Tibial nerve (tissue), 4 donors: ENCODE measurements around the gene INPP4B. TPM values are rescaled to one million over a fixed set of nuclear protein-coding genes. Genes with fewer than 3 reads are reported as not detected.

Experiments used
- DNase-seq, 2 donors: peaks; one replicate each; pipeline ENCODE4 v3.0.0-alpha.2; 2019; ENCODE audit warnings: low spot score in 2 of 2
- H3K27ac ChIP-seq, 4 donors: fragments of 200-600 bp; sonication (generic) in 3 of 4; one replicate each; pipeline ENCODE4 v1.5.1; 2017 to 2019; ENCODE audit warnings: mild to moderate bottlenecking in 1 of 4
- H3K27me3 ChIP-seq, 2 donors: fragments of 200-600 bp; sonication (generic) in 1 of 2; one replicate each; pipeline versions ENCODE4 v1.5.1 to v1.6.0; 2017 to 2019
- H3K36me3 ChIP-seq, 3 donors: fragments of 200-600 bp; sonication (generic); one replicate each; pipeline ENCODE4 v1.5.1; 2018 to 2019
- H3K4me1 ChIP-seq, 4 donors: fragments of 200-600 bp; sonication (generic) in 3 of 4; one replicate each; pipeline ENCODE4 v1.5.1; 2017 to 2019
- H3K4me3 ChIP-seq, 4 donors: fragments of 200-600 bp; sonication (generic) in 3 of 4; one replicate each; pipeline ENCODE4 v1.5.1; 2017 to 2019; ENCODE audit warnings: mild to moderate bottlenecking in 1 of 4, moderate library complexity in 1 of 4
- H3K9me3 ChIP-seq, 4 donors: fragments of 200-600 bp; sonication (generic) in 3 of 4; one replicate each; pipeline ENCODE4 v1.5.1; 2017 to 2019
- CTCF ChIP-seq, 5 experiments: fragments of 200-600 bp in 3 of 5; fragments of 450-650 bp in 2 of 5; sonication (generic) in 3 of 5; IDR thresholded peaks; one replicate each; pipeline ENCODE4 v1.5.1; 2016 to 2019; ENCODE audit warnings: antibody characterized with exemption in 5 of 5, mild to moderate bottlenecking in 3 of 5, moderate library complexity in 2 of 5
- EP300 ChIP-seq, 2 donors: sonication (generic); formaldehyde crosslinking; IDR thresholded peaks; one replicate each; pipeline ENCODE4 v1.6.1; 2017; ENCODE audit warnings: antibody characterized with exemption in 2 of 2, mild to moderate bottlenecking in 1 of 2
- POLR2A ChIP-seq, 2 donors: fragments of 450-650 bp; IDR thresholded peaks; one replicate each; pipeline ENCODE4 v1.6.1; 2017; ENCODE audit warnings: antibody characterized with exemption in 2 of 2, mild to moderate bottlenecking in 2 of 2, moderate library complexity in 2 of 2
- WGBS, 2 donors: methylation state at CpG; one replicate each; pipeline ENCODE4 v1.1.5; 2018; 5-methylcytosine and 5-hydroxymethylcytosine counted together
- total RNA-seq, 4 donors: library from RNA; depleted of rRNA; stranded (reverse); fragments of >200 nt; gene quantifications; one replicate each; pipeline ENCODE4 v1.1.0, GENCODE V29; 2016

Gene INPP4B
- total RNA-seq, 4 donors from 2014 or later: 16.3 to 32.4 (median 24.8) TPM

GRCh38 chr4:142142366-142143054 is 703.6 kb downstream of the INPP4B start:
- Histone ChIP-seq H3K27ac (no peak overlapping the region), H3K36me3 (no peaks in the 10 kb centered on the region), H3K4me3 (no peak overlapping the region), H3K27me3 (no peaks in the 10 kb centered on the region), H3K4me1 (no peaks in the 10 kb centered on the region), H3K9me3 (no peaks in the 10 kb centered on the region)
- TF ChIP-seq EP300 (IDR thresholded peaks at IDR 0.05): no peak
- TF ChIP-seq CTCF (IDR thresholded peaks at IDR 0.05): no peak
- no peak for TF ChIP-seq POLR2A (IDR thresholded peaks at IDR 0.05)
- WGBS, 2 donors: 61 to 71% methylated on average over 2 of the region's 2 CpGs
- no peak for DNase-seq

- no peaks in the 10 kb centered on the region for H3K9me3 ChIP-seq
- no peaks in the 10 kb centered on the region for H3K27me3 ChIP-seq
- H3K27ac ChIP-seq: no peak overlapping the region
- no peaks in the 10 kb centered on the region for H3K4me1 ChIP-seq
- WGBS, 2 donors: 80 to 88% methylated on average over 2 of the region's 2 CpGs
- H3K36me3 ChIP-seq: no peaks in the 10 kb centered on the region
- TF ChIP-seq CTCF (IDR thresholded peaks at IDR 0.05): no peak
- no peak overlapping the region for H3K4me3 ChIP-seq
- DNase-seq: no peak
These were observed 704.9 kb downstream of the INPP4B start for GRCh38 chr4:142141224-142141623.

DNA sequence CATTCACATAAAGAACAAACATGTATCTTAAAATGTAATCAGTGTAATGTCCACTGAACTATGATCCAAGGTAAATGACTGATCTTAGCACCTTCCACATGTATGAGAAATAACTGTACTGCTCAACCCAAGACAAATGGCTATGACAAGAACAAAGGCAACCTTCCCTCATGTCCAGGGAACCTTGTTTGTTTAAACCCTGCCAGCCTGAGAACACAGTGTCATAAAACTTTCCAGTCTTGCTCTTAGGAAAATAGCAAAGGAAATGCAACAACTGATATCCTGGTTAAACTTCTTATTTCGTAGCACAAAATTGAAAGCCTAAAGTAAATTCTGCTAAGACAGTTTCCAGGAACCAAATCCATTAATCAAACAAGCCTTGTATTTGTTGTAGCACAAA is 715.4 kb downstream of the INPP4B start:
- DNase-seq: no peak
- 69 to 70% methylated on average over 1 of the region's 1 CpG for WGBS, 2 donors
- Histone ChIP-seq H3K4me3 (no peak overlapping the region), H3K27me3 (no peaks in the 10 kb centered on the region), H3K36me3 (no peaks in the 10 kb centered on the region), H3K9me3 (no peaks in the 10 kb centered on the region), H3K4me1 (no peaks in the 10 kb centered on the region), H3K27ac (no peak overlapping the region)
- TF ChIP-seq EP300 (IDR thresholded peaks at IDR 0.05): no peak
- no peak for TF ChIP-seq CTCF (IDR thresholded peaks at IDR 0.05)
- no peak for TF ChIP-seq POLR2A (IDR thresholded peaks at IDR 0.05)

DNA sequence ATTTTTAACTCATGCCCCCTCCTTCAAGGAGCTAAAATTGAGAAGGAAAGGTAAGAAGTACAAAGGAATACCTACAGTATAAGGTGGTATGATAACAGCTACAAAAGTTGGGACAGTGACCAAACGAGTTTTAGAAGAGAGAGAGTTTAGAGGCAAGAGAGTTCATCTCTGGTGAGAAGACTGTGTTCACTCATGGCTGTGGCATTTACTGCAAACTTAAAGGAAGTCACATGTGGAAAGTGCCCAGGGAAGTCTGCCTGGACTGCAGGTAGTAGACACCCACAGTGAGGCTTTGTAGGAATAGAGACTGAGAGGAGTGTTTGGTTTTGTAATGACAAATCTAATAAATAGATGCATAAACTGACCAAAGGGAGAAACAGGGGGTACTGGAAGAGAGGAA is 716.2 kb downstream of the INPP4B start:
- 80 to 86% methylated on average over 1 of the region's 1 CpG for WGBS, 2 donors
- H3K27ac ChIP-seq: no peak overlapping the region
- H3K27me3 ChIP-seq: no peaks in the 10 kb centered on the region
- DNase-seq: no peak
- TF ChIP-seq CTCF (IDR thresholded peaks at IDR 0.05) (no peak), EP300 (IDR thresholded peaks at IDR 0.05) (no peak), POLR2A (IDR thresholded peaks at IDR 0.05) (no peak)
- H3K36me3 ChIP-seq: no peaks in the 10 kb centered on the region
- H3K4me1 ChIP-seq: no peaks in the 10 kb centered on the region
- H3K9me3 ChIP-seq: no peaks in the 10 kb centered on the region
- H3K4me3 ChIP-seq: no peak overlapping the region

GRCh38 chr4:142129473-142129872 is 716.6 kb downstream of the INPP4B start:
- Histone ChIP-seq H3K4me1 (no peaks in the 10 kb centered on the region), H3K27ac (peak overlapping the region in 1 of 4 donors; percentile 36), H3K4me3 (no peak overlapping the region), H3K27me3 (no peaks in the 10 kb centered on the region), H3K36me3 (no peaks in the 10 kb centered on the region), H3K9me3 (no peaks in the 10 kb centered on the region)
- no peak for DNase-seq
- TF ChIP-seq POLR2A (IDR thresholded peaks at IDR 0.05): no peak
- no peak for TF ChIP-seq EP300 (IDR thresholded peaks at IDR 0.05)
- TF ChIP-seq CTCF (IDR thresholded peaks at IDR 0.05): no peak
- 83 to 89% methylated on average over 3 of the region's 3 CpGs for WGBS, 2 donors
